Neural cell (in vitro differentiated cells): ENCODE measurements around the gene BAIAP2L1. TPM values are rescaled to one million over a fixed set of nuclear protein-coding genes. Genes with fewer than 3 reads are reported as not detected.

Experiments
- H2AFZ ChIP-seq: fragments of 200-600, 300-800 bp; sonication (generic), shearing (Covaris generic); 2 replicates; pipeline ENCODE4 v1.6.0; 2014; ENCODE audit warnings: low read depth, mild to moderate bottlenecking, antibody characterized with exemption, low read length, moderate library complexity
- H3F3A ChIP-seq: fragments of 200-600 bp; shearing (Covaris generic); 2 replicates; pipeline ENCODE4 v1.6.1; 2016; ENCODE audit warnings: mild to moderate bottlenecking, moderate library complexity, mixed read lengths, antibody characterized with exemption, low read length; ENCODE audit not compliant: insufficient read depth, poor library complexity, severe bottlenecking
- H3K27ac ChIP-seq: fragments of 200-600, 300-800 bp; sonication (generic), shearing (Covaris generic); 2 replicates; pipeline ENCODE4 v1.5.1; 2014; ENCODE audit warnings: mild to moderate bottlenecking, low read length, moderate library complexity
- H3K27me3 ChIP-seq: fragments of 300-800, 200-600 bp; sonication (generic), shearing (Covaris generic); 2 replicates; pipeline ENCODE4 v1.6.0; 2014; ENCODE audit warnings: mild to moderate bottlenecking, low read depth, low read length, moderate library complexity; ENCODE audit not compliant: insufficient read depth
- H3K36me3 ChIP-seq: fragments of 300-800, 200-600 bp; sonication (generic), shearing (Covaris generic); 2 replicates; pipeline ENCODE4 v1.5.1; 2014; ENCODE audit warnings: mild to moderate bottlenecking, antibody characterized with exemption, low read length, moderate library complexity; ENCODE audit not compliant: insufficient read depth
- H3K4me2 ChIP-seq: fragments of 300-800, 200-600 bp; sonication (generic), shearing (Covaris generic); 2 replicates; pipeline ENCODE4 v1.6.0; 2014; ENCODE audit warnings: mild to moderate bottlenecking, low read length
- H3K4me3 ChIP-seq: fragments of 300-800, 200-600 bp; sonication (generic), shearing (Covaris generic); 2 replicates; pipeline ENCODE4 v1.5.1; 2014; ENCODE audit warnings: mild to moderate bottlenecking, low read length, moderate library complexity
- H3K79me2 ChIP-seq: fragments of 200-600 bp; shearing (Covaris generic); replicated peaks from 2 replicates; pipeline ENCODE4 v1.6.0; 2014; ENCODE audit warnings: mild to moderate bottlenecking, low read length, moderate library complexity; ENCODE audit not compliant: insufficient read depth
- H3K9ac ChIP-seq: fragments of 300-800, 200-600 bp; sonication (generic), shearing (Covaris generic); 2 replicates; pipeline ENCODE4 v1.6.1; 2016; ENCODE audit warnings: mild to moderate bottlenecking, low read length, mixed read lengths
- H3K9me2 ChIP-seq: fragments of 200-600 bp; shearing (Covaris generic); 2 replicates; pipeline ENCODE4 v1.6.1; 2016; ENCODE audit warnings: mild to moderate bottlenecking, low read length, mixed read lengths; ENCODE audit not compliant: insufficient read depth
- H3K9me3 ChIP-seq: fragments of 200-600, 300-800 bp; sonication (generic), shearing (Covaris generic); 2 replicates; pipeline ENCODE4 v1.6.1; 2016; ENCODE audit warnings: mild to moderate bottlenecking, mixed run types, low read length, moderate library complexity, mixed read lengths
- H4K20me1 ChIP-seq: fragments of 200-600 bp; shearing (Covaris generic); 2 replicates; pipeline ENCODE4 v1.6.1; 2016; ENCODE audit warnings: mild to moderate bottlenecking, mixed run types; ENCODE audit not compliant: insufficient read depth
- CTCF ChIP-seq: fragments of 450-650 bp; IDR thresholded peaks from 2 replicates; pipeline ENCODE4 v1.5.1; 2014; ENCODE audit warnings: antibody characterized with exemption, mild to moderate bottlenecking, moderate library complexity; ENCODE audit not compliant: poor library complexity, severe bottlenecking
- EP300 ChIP-seq: fragments of 450-650 bp; conservative IDR thresholded peaks from 2 replicates; pipeline ENCODE4 v1.6.1; 2014; ENCODE audit warnings: antibody characterized with exemption, mild to moderate bottlenecking, moderate library complexity; ENCODE audit not compliant: poor library complexity, severe bottlenecking
- EZH2 ChIP-seq: fragments of 200-600, 300-800 bp; shearing (Covaris generic), sonication (generic); IDR thresholded peaks from 2 replicates; pipeline ENCODE4 v1.6.1; 2014; ENCODE audit warnings: antibody characterized with exemption, low read length, borderline replicate concordance, mild to moderate bottlenecking; ENCODE audit not compliant: insufficient read depth, poor library complexity, severe bottlenecking
- MXI1 ChIP-seq: fragments of 450-650 bp; conservative IDR thresholded peaks from 2 replicates; pipeline ENCODE4 v1.6.1; 2014; ENCODE audit warnings: antibody characterized with exemption, mild to moderate bottlenecking; ENCODE audit not compliant: poor library complexity, severe bottlenecking
- POLR2AphosphoS5 ChIP-seq: IDR thresholded peaks from 2 replicates; pipeline ENCODE4 v1.6.1; 2012
- RAD21 ChIP-seq: fragments of 450-650 bp; conservative IDR thresholded peaks from 2 replicates; pipeline ENCODE4 v1.6.1; 2014; ENCODE audit warnings: antibody characterized with exemption, mild to moderate bottlenecking, moderate library complexity
- REST ChIP-seq: IDR thresholded peaks from 2 replicates; pipeline ENCODE4 v1.6.1; 2012; ENCODE audit warnings: borderline replicate concordance
- SMC3 ChIP-seq: fragments of 450-650 bp; conservative IDR thresholded peaks from 2 replicates; pipeline ENCODE4 v1.6.1; 2014; ENCODE audit warnings: antibody characterized with exemption, mild to moderate bottlenecking, moderate library complexity; ENCODE audit not compliant: poor library complexity
- TAF1 ChIP-seq: IDR thresholded peaks from 2 replicates; pipeline ENCODE4 v1.6.1; 2012; ENCODE audit warnings: low read depth
- polyA plus RNA-seq: library from polyadenylated mRNA; depleted of rRNA; stranded (reverse); fragments of >200 nt; gene quantifications from 2 replicates; pipeline ENCODE4 v1.2.3, GENCODE V29; 2014

BAIAP2L1 gene
- polyA plus RNA-seq, 1 donor from 2014 or later: not detected

- TF ChIP-seq TAF1 (no peak), RAD21 (no peak), MXI1 (no peak)
Measured at GRCh38 chr7:98404840-98405239, 4.0 kb upstream of the BAIAP2L1 start (continued).

- no peaks in the 10 kb centered on the region for H3K9me3 ChIP-seq
- no peak overlapping the region for H3K9ac ChIP-seq
- no peaks in the 10 kb centered on the region for H3K9me2 ChIP-seq
- H2AFZ ChIP-seq: no peak overlapping the region
- H3K36me3 ChIP-seq: no peaks in the 10 kb centered on the region
- H4K20me1 ChIP-seq: no peaks in the 10 kb centered on the region
- no peak overlapping the region for H3K27ac ChIP-seq
- peaks cover 6% of the 10 kb centered on the region for H3K27me3 ChIP-seq
- H3K79me2 ChIP-seq: no peaks in the 10 kb centered on the region
- no peak for TF ChIP-seq REST
- TF ChIP-seq RAD21: no peak
- TF ChIP-seq EP300: no peak
- TF ChIP-seq TAF1: no peak
- TF ChIP-seq CTCF: no peak
- no peak for TF ChIP-seq POLR2AphosphoS5
- no peak for TF ChIP-seq SMC3
- TF ChIP-seq EZH2: no peak
- no peak overlapping the region for H3K4me3 ChIP-seq
- H3K4me2 ChIP-seq: no peak overlapping the region
- H3F3A ChIP-seq: no peaks in the 10 kb centered on the region
Measured at GRCh38 chr7:98399890-98400541, 874 bp downstream of the BAIAP2L1 start.

GRCh38 chr7:98399462-98399861 is 1.4 kb downstream of the BAIAP2L1 start:
- no peaks in the 10 kb centered on the region for H3K79me2 ChIP-seq
- H2AFZ ChIP-seq: no peak overlapping the region
- no peak for TF ChIP-seq TAF1
- TF ChIP-seq CTCF: no peak
- TF ChIP-seq RAD21: no peak
- no peak for TF ChIP-seq SMC3
- TF ChIP-seq POLR2AphosphoS5: no peak
- H3K4me2 ChIP-seq: no peak overlapping the region
- H3K9ac ChIP-seq: no peak overlapping the region
- H4K20me1 ChIP-seq: no peaks in the 10 kb centered on the region
- H3K9me2 ChIP-seq: no peaks in the 10 kb centered on the region
- H3K4me3 ChIP-seq: no peak overlapping the region
- no peaks in the 10 kb centered on the region for H3F3A ChIP-seq
- H3K27me3 ChIP-seq: peaks cover 6% of the 10 kb centered on the region
- H3K9me3 ChIP-seq: no peaks in the 10 kb centered on the region
- H3K27ac ChIP-seq: no peak overlapping the region
- no peaks in the 10 kb centered on the region for H3K36me3 ChIP-seq
